MM.1S (cell line): ENCODE results near the gene NTM.

Experiments used
- DNase-seq: peaks from one replicate; pipeline ENCODE4 v3.0.0-alpha.2; 2015
- H2AFZ ChIP-seq: fragments of 300-600 bp; sonication (generic); 2 replicates; pipeline ENCODE4 v1.6.0; 2016; ENCODE audit warnings: antibody characterized with exemption, low read length
- H3F3A ChIP-seq: fragments of 300-600 bp; sonication (generic); 2 replicates; pipeline ENCODE4 v1.6.1; 2016; ENCODE audit warnings: mild to moderate bottlenecking, antibody characterized with exemption, low read length, moderate library complexity, mixed read lengths; ENCODE audit not compliant: insufficient read depth
- H3K27ac ChIP-seq: fragments of 300-600 bp; sonication (generic); 2 replicates; pipeline ENCODE4 v1.5.1; 2016; ENCODE audit warnings: mild to moderate bottlenecking, low read length
- H3K27me3 ChIP-seq: fragments of 300-600 bp; sonication (generic); replicated peaks from 2 replicates; pipeline ENCODE4 v1.6.0; 2016; ENCODE audit warnings: low read length; ENCODE audit not compliant: insufficient read depth
- H3K36me3 ChIP-seq: fragments of 300-600 bp; sonication (generic); replicated peaks from 2 replicates; pipeline ENCODE4 v1.6.1; 2016; ENCODE audit warnings: mild to moderate bottlenecking, low read length, mixed read lengths; ENCODE audit not compliant: insufficient read depth
- H3K4me1 ChIP-seq: fragments of 300-600 bp; sonication (generic); 2 replicates; pipeline ENCODE4 v1.6.1; 2016; ENCODE audit warnings: low read length, mixed read lengths
- H3K4me2 ChIP-seq: fragments of 300-600 bp; sonication (generic); 2 replicates; pipeline ENCODE4 v1.6.0; 2016; ENCODE audit warnings: low read depth, low read length
- H3K4me3 ChIP-seq: fragments of 300-600 bp; sonication (generic); 2 replicates; pipeline ENCODE4 v1.5.1; 2016; ENCODE audit warnings: low read length, mixed read lengths
- H3K79me2 ChIP-seq: fragments of 300-600 bp; sonication (generic); 2 replicates; pipeline ENCODE4 v1.6.1; 2016; ENCODE audit warnings: mixed run types, low read length, mixed read lengths
- H3K9ac ChIP-seq: fragments of 300-600 bp; sonication (generic); 2 replicates; pipeline ENCODE4 v1.6.1; 2016; ENCODE audit warnings: low read length, mixed read lengths
- H3K9me2 ChIP-seq: fragments of 300-600 bp; sonication (generic); replicated peaks from 2 replicates; pipeline ENCODE4 v1.6.1; 2016; ENCODE audit warnings: mild to moderate bottlenecking, low read length, mixed read lengths; ENCODE audit not compliant: insufficient read depth
- H3K9me3 ChIP-seq: fragments of 300-600 bp; sonication (generic); replicated peaks from 2 replicates; pipeline ENCODE4 v1.6.1; 2016; ENCODE audit warnings: mild to moderate bottlenecking, low read length, mixed read lengths; ENCODE audit not compliant: insufficient read depth
- H4K20me1 ChIP-seq: fragments of 300-600 bp; sonication (generic); 2 replicates; pipeline ENCODE4 v1.6.1; 2016; ENCODE audit warnings: mild to moderate bottlenecking, low read length, moderate library complexity, mixed read lengths; ENCODE audit not compliant: insufficient read depth
- EZH2 ChIP-seq: fragments of 300-600 bp; sonication (generic); optimal IDR thresholded peaks from 2 replicates; pipeline ENCODE3; 2017; ENCODE audit warnings: low read depth, mild to moderate bottlenecking, antibody characterized with exemption, low read length, mixed read lengths
- EZH2phosphoT487 ChIP-seq: fragments of 300-600 bp; sonication (generic); IDR thresholded peaks from 2 replicates; pipeline ENCODE4 v1.6.1; 2018; ENCODE audit warnings: antibody characterized with exemption, low read length
- TF ChIP-seq, protein P1 (sequence below): fragments of 300-600 bp; sonication (generic); IDR thresholded peaks from 2 replicates; pipeline ENCODE4 v1.5.1; 2016; ENCODE audit warnings: antibody characterized with exemption, low read length, mixed read lengths

NTM gene

DNA sequence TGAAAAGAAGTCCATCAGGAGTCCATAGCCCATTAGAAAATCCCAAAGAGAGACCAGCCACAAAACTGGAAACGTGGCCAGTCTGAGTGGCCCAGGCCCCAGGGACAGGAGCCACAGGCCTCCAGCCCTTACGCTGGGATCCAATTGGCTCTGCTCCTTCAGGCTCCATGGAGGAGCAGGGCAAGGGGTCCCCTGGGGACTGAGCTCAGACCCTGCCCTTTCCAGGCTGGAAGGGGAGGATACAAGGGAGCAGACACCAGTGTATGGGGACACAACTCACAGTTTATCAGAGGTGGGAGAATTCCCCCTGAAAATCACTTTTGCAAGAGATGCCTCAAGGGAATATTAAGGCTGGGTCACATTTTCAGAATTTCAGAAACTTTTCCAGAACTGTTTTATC, 227.5 kb downstream of the NTM start:
- Histone ChIP-seq H4K20me1 (no peaks in the 10 kb centered on the region), H3F3A (no peaks in the 10 kb centered on the region), H3K27ac (no peak overlapping the region), H3K4me2 (no peak overlapping the region), H3K36me3 (no peaks in the 10 kb centered on the region), H3K9me3 (no peaks in the 10 kb centered on the region), H3K79me2 (no peaks in the 10 kb centered on the region), H2AFZ (no peak overlapping the region), H3K9me2 (no peaks in the 10 kb centered on the region), H3K4me1 (no peaks in the 10 kb centered on the region), H3K4me3 (no peak overlapping the region), H3K27me3 (no peaks in the 10 kb centered on the region), H3K9ac (no peak overlapping the region)
- DNase-seq: no peak
- TF ChIP-seq EZH2phosphoT487 (no peak), EZH2 (no peak)
- TF ChIP-seq, protein P1, sequence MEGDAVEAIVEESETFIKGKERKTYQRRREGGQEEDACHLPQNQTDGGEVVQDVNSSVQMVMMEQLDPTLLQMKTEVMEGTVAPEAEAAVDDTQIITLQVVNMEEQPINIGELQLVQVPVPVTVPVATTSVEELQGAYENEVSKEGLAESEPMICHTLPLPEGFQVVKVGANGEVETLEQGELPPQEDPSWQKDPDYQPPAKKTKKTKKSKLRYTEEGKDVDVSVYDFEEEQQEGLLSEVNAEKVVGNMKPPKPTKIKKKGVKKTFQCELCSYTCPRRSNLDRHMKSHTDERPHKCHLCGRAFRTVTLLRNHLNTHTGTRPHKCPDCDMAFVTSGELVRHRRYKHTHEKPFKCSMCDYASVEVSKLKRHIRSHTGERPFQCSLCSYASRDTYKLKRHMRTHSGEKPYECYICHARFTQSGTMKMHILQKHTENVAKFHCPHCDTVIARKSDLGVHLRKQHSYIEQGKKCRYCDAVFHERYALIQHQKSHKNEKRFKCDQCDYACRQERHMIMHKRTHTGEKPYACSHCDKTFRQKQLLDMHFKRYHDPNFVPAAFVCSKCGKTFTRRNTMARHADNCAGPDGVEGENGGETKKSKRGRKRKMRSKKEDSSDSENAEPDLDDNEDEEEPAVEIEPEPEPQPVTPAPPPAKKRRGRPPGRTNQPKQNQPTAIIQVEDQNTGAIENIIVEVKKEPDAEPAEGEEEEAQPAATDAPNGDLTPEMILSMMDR: no peak

DNA sequence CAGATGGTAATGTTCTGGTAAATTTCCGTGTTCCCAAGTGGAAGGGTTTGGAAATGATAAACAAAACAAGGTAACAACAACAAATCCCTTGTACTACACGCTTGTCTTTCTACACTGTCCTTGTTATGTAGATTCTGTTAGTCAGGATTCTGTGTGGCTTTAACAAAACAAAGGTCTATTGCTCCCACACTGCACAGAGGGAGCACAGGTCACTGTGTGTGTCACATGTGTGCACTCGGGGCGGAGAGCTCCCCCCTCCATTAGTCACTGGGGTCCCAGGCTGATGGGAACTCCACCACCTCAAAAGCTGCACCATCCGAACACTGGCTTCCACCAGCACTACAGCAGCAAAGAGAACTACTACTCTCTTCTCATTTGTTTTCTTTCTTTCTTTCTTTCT, 227.9 kb downstream of the NTM start:
- Histone ChIP-seq H3K9ac (no peak overlapping the region), H2AFZ (no peak overlapping the region), H3K27ac (no peak overlapping the region), H3K9me2 (no peaks in the 10 kb centered on the region), H3K36me3 (no peaks in the 10 kb centered on the region), H3K4me1 (no peaks in the 10 kb centered on the region), H3K79me2 (no peaks in the 10 kb centered on the region), H3K4me2 (no peak overlapping the region), H3F3A (no peaks in the 10 kb centered on the region), H3K9me3 (no peaks in the 10 kb centered on the region), H3K4me3 (no peak overlapping the region), H4K20me1 (no peaks in the 10 kb centered on the region), H3K27me3 (no peaks in the 10 kb centered on the region)
- no peak for DNase-seq
- TF ChIP-seq EZH2phosphoT487 (no peak), EZH2 (no peak)
- TF ChIP-seq, protein P1: no peak

DNA sequence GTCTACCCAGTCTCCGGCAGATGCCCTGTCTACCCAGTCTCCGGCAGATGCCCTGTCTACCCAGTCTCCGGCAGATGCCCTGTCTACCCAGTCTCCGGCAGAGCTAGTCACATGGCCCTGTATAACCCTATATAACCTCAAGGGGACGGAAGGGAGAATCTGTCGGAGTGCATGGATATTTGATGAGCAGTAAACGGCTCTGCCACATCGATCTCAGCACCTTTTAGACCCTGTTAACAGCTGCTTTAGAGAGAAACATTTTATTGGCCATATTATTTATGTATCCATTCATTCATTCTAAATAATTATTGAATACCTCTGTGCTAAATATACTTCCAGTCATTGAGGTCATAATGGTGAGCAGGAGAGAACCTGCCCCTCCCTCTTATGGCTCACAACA, 228.9 kb downstream of the NTM start:
- Histone ChIP-seq H3K36me3 (no peaks in the 10 kb centered on the region), H3K9me2 (no peaks in the 10 kb centered on the region), H2AFZ (no peak overlapping the region), H3K79me2 (no peaks in the 10 kb centered on the region), H3K4me1 (no peaks in the 10 kb centered on the region), H3K4me3 (no peak overlapping the region), H3F3A (no peaks in the 10 kb centered on the region), H4K20me1 (no peaks in the 10 kb centered on the region), H3K9me3 (no peaks in the 10 kb centered on the region), H3K27me3 (no peaks in the 10 kb centered on the region), H3K4me2 (no peak overlapping the region), H3K27ac (no peak overlapping the region), H3K9ac (no peak overlapping the region)
- TF ChIP-seq EZH2: no peak
- TF ChIP-seq EZH2phosphoT487: no peak
- TF ChIP-seq, protein P1: no peak
- no peak for DNase-seq
